Adipocyte (in vitro differentiated cells): Measurements from ENCODE around the gene SLC24A3.

Experiments used
- DNase-seq: peaks from one replicate; pipeline ENCODE4 v3.0.0-alpha.2; 2015; ENCODE audit warnings: low read depth
- H3K27me3 ChIP-seq: replicated peaks from 2 replicates; pipeline ENCODE4 v1.7.0; 2013; ENCODE audit warnings: mild to moderate bottlenecking, low read length, moderate library complexity; ENCODE audit not compliant: control insufficient read depth, insufficient read depth
- H3K36me3 ChIP-seq: 2 replicates; pipeline ENCODE4 v1.7.0; 2013; ENCODE audit warnings: low read length, mild to moderate bottlenecking, moderate library complexity; ENCODE audit not compliant: control insufficient read depth, insufficient read depth, severe bottlenecking
- H3K4me1 ChIP-seq: 2 replicates; pipeline ENCODE4 v1.7.0; 2013; ENCODE audit warnings: mild to moderate bottlenecking, low read length, moderate library complexity; ENCODE audit not compliant: control insufficient read depth, insufficient read depth
- H3K4me3 ChIP-seq: 2 replicates; pipeline ENCODE4 v1.7.0; 2013; ENCODE audit warnings: mild to moderate bottlenecking, low read length, moderate library complexity
- H3K9ac ChIP-seq: 2 replicates; pipeline ENCODE4 v1.7.0; 2013; ENCODE audit warnings: mild to moderate bottlenecking, low read length, moderate library complexity
- H3K9me3 ChIP-seq: 2 replicates; pipeline ENCODE4 v1.7.0; 2013; ENCODE audit warnings: mild to moderate bottlenecking, low read length, moderate library complexity; ENCODE audit not compliant: control insufficient read depth

The SLC24A3 gene

GRCh38 chr20:19351542-19351941, 139.1 kb downstream of the SLC24A3 start:
- Histone ChIP-seq H3K9ac (no peak overlapping the region), H3K4me1 (no peaks in the 10 kb centered on the region), H3K4me3 (no peak overlapping the region), H3K36me3 (no peaks in the 10 kb centered on the region), H3K27me3 (peaks cover 8% of the 10 kb centered on the region), H3K9me3 (no peaks in the 10 kb centered on the region)
- no peak for DNase-seq

DNA sequence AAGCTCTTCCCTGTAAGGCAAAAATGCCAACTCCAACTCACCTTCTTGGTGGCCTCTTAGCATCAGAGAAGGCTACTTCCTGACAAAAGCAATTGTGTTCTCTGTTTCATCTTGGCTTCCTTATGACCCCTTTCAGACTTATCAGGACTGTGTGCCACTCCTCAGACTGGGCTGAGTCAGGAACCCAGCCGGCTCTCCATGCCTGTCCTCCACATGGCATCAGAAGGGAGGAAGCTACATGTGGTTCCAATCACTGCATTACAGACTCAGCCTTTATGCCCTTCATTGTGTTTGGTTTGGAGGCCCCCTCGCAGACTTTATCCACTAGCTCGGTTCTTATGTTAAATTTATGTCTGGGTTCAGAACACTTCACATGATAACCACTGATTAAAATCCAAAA, 142.5 kb downstream of the SLC24A3 start:
- H3K4me3 ChIP-seq = no peak overlapping the region
- no peaks in the 10 kb centered on the region for H3K36me3 ChIP-seq
- H3K9me3 ChIP-seq = no peaks in the 10 kb centered on the region
- no peaks in the 10 kb centered on the region for H3K4me1 ChIP-seq
- H3K9ac ChIP-seq = no peak overlapping the region
- no peaks in the 10 kb centered on the region for H3K27me3 ChIP-seq
- DNase-seq = peak; percentile 40

DNA sequence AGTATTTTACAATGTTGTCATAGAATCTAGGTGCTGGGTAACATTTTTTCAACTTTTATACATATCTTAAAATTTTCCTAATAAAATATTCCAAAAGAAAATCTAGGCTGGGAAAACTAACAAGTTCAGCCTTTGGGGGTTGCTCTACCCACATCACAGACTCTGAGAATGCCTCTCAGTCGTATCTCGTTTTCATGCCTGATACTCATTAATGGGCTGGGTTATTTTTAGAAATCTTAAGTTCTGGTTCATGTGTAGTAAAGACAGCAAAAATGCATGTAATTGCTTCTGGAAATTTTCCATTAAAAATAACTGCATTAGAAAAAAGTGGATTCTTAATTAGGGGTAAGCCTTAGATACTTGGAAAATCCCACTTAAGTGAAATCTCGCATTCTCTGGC, 149.3 kb downstream of the SLC24A3 start:
- no peaks in the 10 kb centered on the region for H3K36me3 ChIP-seq
- no peak for DNase-seq
- H3K9me3 ChIP-seq = no peaks in the 10 kb centered on the region
- no peaks in the 10 kb centered on the region for H3K27me3 ChIP-seq
- no peaks in the 10 kb centered on the region for H3K4me1 ChIP-seq
- H3K4me3 ChIP-seq = no peak overlapping the region
- H3K9ac ChIP-seq = no peak overlapping the region

- H3K9ac ChIP-seq = no peak overlapping the region
- H3K36me3 ChIP-seq = no peaks in the 10 kb centered on the region
- H3K4me3 ChIP-seq = no peak overlapping the region
- no peaks in the 10 kb centered on the region for H3K27me3 ChIP-seq
- no peak for DNase-seq
- no peaks in the 10 kb centered on the region for H3K9me3 ChIP-seq
- H3K4me1 ChIP-seq = no peaks in the 10 kb centered on the region
Observed at GRCh38 chr20:19363476-19363875, 151.0 kb downstream of the SLC24A3 start.

GRCh38 chr20:19367591-19367990, 155.1 kb downstream of the SLC24A3 start:
- H3K4me3 ChIP-seq = no peak overlapping the region

DNA sequence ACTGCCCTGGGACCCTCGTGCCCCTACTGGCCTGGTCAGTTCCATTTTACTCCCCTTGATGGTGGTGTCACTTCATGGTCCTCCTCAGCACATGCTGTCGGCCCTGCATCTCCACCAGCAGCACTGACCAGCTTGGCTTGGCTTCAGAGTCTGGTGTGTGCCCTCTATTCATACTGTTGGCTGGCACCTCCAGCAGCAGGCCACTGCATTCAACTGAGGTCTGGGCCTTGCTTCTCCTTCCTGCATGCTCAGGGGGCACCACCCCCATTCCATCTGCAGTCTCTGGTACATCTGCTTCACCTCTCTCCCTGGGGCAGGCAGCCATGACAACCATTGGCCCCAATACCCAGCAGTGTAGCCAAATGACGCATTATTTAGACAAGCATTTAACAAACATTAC, 155.9 kb downstream of the SLC24A3 start:
- H3K4me1 ChIP-seq = no peaks in the 10 kb centered on the region
- no peaks in the 10 kb centered on the region for H3K36me3 ChIP-seq
- DNase-seq = no peak
- H3K27me3 ChIP-seq = no peaks in the 10 kb centered on the region
- no peak overlapping the region for H3K9ac ChIP-seq
- H3K9me3 ChIP-seq = no peaks in the 10 kb centered on the region
- H3K4me3 ChIP-seq = no peak overlapping the region

More at GRCh38 chr20:19367591-19367990, 155.1 kb downstream of the SLC24A3 start:
- Histone ChIP-seq H3K9ac (no peak overlapping the region), H3K36me3 (no peaks in the 10 kb centered on the region), H3K4me1 (no peaks in the 10 kb centered on the region), H3K9me3 (no peaks in the 10 kb centered on the region), H3K27me3 (no peaks in the 10 kb centered on the region)
- no peak for DNase-seq

- H3K36me3 ChIP-seq = no peaks in the 10 kb centered on the region
Observed at GRCh38 chr20:19370076-19371075, 157.9 kb downstream of the SLC24A3 start.

GRCh38 chr20:19371112-19371511, 158.7 kb downstream of the SLC24A3 start:
- Histone ChIP-seq H3K9me3 (no peaks in the 10 kb centered on the region), H3K27me3 (no peaks in the 10 kb centered on the region), H3K9ac (no peak overlapping the region), H3K4me3 (no peak overlapping the region), H3K4me1 (peaks cover under 1% of the 10 kb centered on the region), H3K36me3 (no peaks in the 10 kb centered on the region)
- no peak for DNase-seq

More at GRCh38 chr20:19370076-19371075, 157.9 kb downstream of the SLC24A3 start:
- Histone ChIP-seq H3K9ac (no peak overlapping the region), H3K4me1 (no peaks in the 10 kb centered on the region), H3K9me3 (no peaks in the 10 kb centered on the region), H3K4me3 (no peak overlapping the region), H3K27me3 (no peaks in the 10 kb centered on the region)
- DNase-seq = no peak

DNA sequence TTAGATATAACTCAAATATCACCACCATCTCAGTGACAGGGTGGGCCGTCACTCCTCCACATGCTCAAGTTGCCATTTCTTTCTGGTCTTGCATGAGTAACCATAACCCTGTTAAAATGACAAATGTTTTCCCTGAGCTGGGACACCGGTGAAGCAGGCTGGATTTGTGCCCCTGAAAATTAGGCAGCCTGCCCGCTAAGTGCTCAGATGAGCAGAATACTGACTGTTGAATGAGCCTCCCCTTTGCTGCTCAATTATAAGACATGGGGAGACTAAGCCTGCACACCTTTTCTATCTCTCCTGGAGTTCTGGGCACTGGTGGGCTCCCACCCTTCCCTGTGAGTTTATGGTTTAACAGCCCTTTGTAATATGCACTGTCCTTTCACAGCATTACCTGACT, 161.8 kb downstream of the SLC24A3 start:
- H3K9me3 ChIP-seq = no peaks in the 10 kb centered on the region
- no peak overlapping the region for H3K9ac ChIP-seq
- no peaks in the 10 kb centered on the region for H3K36me3 ChIP-seq
- no peak for DNase-seq
- peaks cover 11% of the 10 kb centered on the region for H3K4me1 ChIP-seq
- H3K27me3 ChIP-seq = peaks cover 3% of the 10 kb centered on the region
- H3K4me3 ChIP-seq = no peak overlapping the region

- peaks cover 11% of the 10 kb centered on the region for H3K4me1 ChIP-seq
- peaks cover 3% of the 10 kb centered on the region for H3K27me3 ChIP-seq
- H3K9ac ChIP-seq = no peak overlapping the region
- H3K4me3 ChIP-seq = no peak overlapping the region
- no peaks in the 10 kb centered on the region for H3K9me3 ChIP-seq
- no peak for DNase-seq
- no peaks in the 10 kb centered on the region for H3K36me3 ChIP-seq
Observed at GRCh38 chr20:19375395-19375794, 163.0 kb downstream of the SLC24A3 start.

- no peak overlapping the region for H3K9ac ChIP-seq
- peaks cover 11% of the 10 kb centered on the region for H3K4me1 ChIP-seq
- H3K27me3 ChIP-seq = peaks cover 3% of the 10 kb centered on the region
- H3K9me3 ChIP-seq = no peaks in the 10 kb centered on the region
- DNase-seq = no peak
- no peaks in the 10 kb centered on the region for H3K36me3 ChIP-seq
- peak overlapping the region; percentile 71 for H3K4me3 ChIP-seq
Observed at GRCh38 chr20:19375801-19376200, 163.4 kb downstream of the SLC24A3 start.
